Measurements from ENCODE around the gene IRS4.

Gene IRS4

GRCh38 chrX:108735091-108735678, 1.2 kb downstream of the IRS4 start:
- DNase-seq (ENCODE audit: low read depth): no peak
- TF ChIP-seq CTCF (conservative IDR thresholded peaks at IDR 0.05; ENCODE audit: low read depth, low read length): no peak
- no peak overlapping the region for H3K4me3 ChIP-seq (ENCODE audit: low read depth, low read length)

- H3K4me3 ChIP-seq (ENCODE audit: low read depth, low read length): no peak overlapping the region
- DNase-seq (ENCODE audit: low read depth): no peak
- TF ChIP-seq CTCF (conservative IDR thresholded peaks at IDR 0.05; ENCODE audit: low read depth, low read length): no peak
Measured at GRCh38 chrX:108734426-108734825, 1.9 kb downstream of the IRS4 start.

GRCh38 chrX:108732630-108733321, 3.6 kb downstream of the IRS4 start:
- no peak for TF ChIP-seq CTCF (conservative IDR thresholded peaks at IDR 0.05; ENCODE audit: low read depth, low read length)
- H3K4me3 ChIP-seq (ENCODE audit: low read depth, low read length): no peak overlapping the region
- no peak for DNase-seq (ENCODE audit: low read depth)

GRCh38 chrX:108731153-108731552, 5.2 kb downstream of the IRS4 start:
- H3K4me3 ChIP-seq (ENCODE audit: low read depth, low read length): no peak overlapping the region
- no peak for TF ChIP-seq CTCF (conservative IDR thresholded peaks at IDR 0.05; ENCODE audit: low read depth, low read length)
- no peak for DNase-seq (ENCODE audit: low read depth)

GRCh38 chrX:108726748-108727147, 9.6 kb downstream of the IRS4 start:
- no peak for TF ChIP-seq CTCF (conservative IDR thresholded peaks at IDR 0.05; ENCODE audit: low read depth, low read length)
- DNase-seq (ENCODE audit: low read depth): no peak
- no peak overlapping the region for H3K4me3 ChIP-seq (ENCODE audit: low read depth, low read length)

GRCh38 chrX:108722561-108722960, 13.8 kb downstream of the IRS4 start:
- no peak overlapping the region for H3K4me3 ChIP-seq (ENCODE audit: low read depth, low read length)
- DNase-seq (ENCODE audit: low read depth): no peak
- TF ChIP-seq CTCF (conservative IDR thresholded peaks at IDR 0.05; ENCODE audit: low read depth, low read length): no peak

- H3K4me3 ChIP-seq (ENCODE audit: low read depth, low read length): no peak overlapping the region
- no peak for DNase-seq (ENCODE audit: low read depth)
- no peak for TF ChIP-seq CTCF (conservative IDR thresholded peaks at IDR 0.05; ENCODE audit: low read depth, low read length)
Measured at GRCh38 chrX:108712886-108713285, 23.5 kb downstream of the IRS4 start.

Data from choroid plexus epithelial cell (primary cell).